SH-SY5Y (cell line): ENCODE measurements around the gene LAMA3.

ENCODE experiments used
- GATA2 ChIP-seq: IDR thresholded peaks from 2 replicates; pipeline ENCODE4 v1.6.1; 2011; ENCODE audit warnings: mild to moderate bottlenecking, low read depth, low read length
- GATA3 ChIP-seq: IDR thresholded peaks from 2 replicates; pipeline ENCODE4 v1.6.1; 2011; ENCODE audit warnings: low read depth, mild to moderate bottlenecking, low read length, moderate library complexity

GRCh38 chr18:23876921-23877320 is 187.7 kb downstream of the LAMA3 start:
- TF ChIP-seq GATA2 (no peak), GATA3 (no peak)
